ENCODE measurements around the gene CARF. TPM values are rescaled to one million over a fixed set of nuclear protein-coding genes. Genes with fewer than 3 reads are reported as not detected.
"Not testable (repeated sequence)": the region's sequence is repeated elsewhere in the genome, so short reads cannot be mapped to it uniquely, and the experiment has no call there.

Gene CARF
- polyA plus RNA-seq, 1 donor = 10.4 TPM

DNA sequence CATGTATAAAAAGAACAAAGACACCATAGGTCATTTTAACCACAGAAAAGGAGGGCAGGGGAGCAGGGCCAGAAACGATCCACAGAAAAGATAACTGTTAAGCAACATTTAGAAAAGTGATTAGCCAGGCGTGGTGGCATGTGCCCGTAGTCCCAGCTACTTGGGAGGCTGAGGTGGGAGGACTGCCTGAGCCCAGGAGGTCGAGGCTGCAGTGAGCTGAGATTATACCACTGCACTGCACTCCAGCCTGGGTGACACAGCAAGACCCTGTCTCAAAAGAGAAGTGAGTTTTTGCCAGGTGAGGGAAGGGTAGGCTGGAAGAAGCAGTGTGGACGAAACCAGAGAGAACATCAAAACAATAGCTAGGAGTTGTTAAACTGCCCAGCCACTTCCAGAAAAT is 3.9 kb upstream of the CARF start:
- no peaks in the 10 kb centered on the region for H3K4me1 ChIP-seq (ENCODE audit: control insufficient read depth, insufficient read depth, low read length)
- peaks cover 11% of the 10 kb centered on the region for H3K36me3 ChIP-seq (ENCODE audit: control insufficient read depth, insufficient read depth, low read length)
- H3K27ac ChIP-seq (ENCODE audit: low read length) = no peak overlapping the region
- no peaks in the 10 kb centered on the region for H3K27me3 ChIP-seq (ENCODE audit: control insufficient read depth, insufficient read depth, low read length)
- H3K9me3 ChIP-seq (ENCODE audit: control insufficient read depth, low read depth, low read length) = peaks cover 6% of the 10 kb centered on the region
- DNase-seq = no peak
- no peak overlapping the region for H3K4me3 ChIP-seq (ENCODE audit: low read length)
- 100% methylated on average over 1 of the region's 5 CpGs for WGBS (ENCODE audit: insufficient coverage, low lambda C conversion rate)

DNA sequence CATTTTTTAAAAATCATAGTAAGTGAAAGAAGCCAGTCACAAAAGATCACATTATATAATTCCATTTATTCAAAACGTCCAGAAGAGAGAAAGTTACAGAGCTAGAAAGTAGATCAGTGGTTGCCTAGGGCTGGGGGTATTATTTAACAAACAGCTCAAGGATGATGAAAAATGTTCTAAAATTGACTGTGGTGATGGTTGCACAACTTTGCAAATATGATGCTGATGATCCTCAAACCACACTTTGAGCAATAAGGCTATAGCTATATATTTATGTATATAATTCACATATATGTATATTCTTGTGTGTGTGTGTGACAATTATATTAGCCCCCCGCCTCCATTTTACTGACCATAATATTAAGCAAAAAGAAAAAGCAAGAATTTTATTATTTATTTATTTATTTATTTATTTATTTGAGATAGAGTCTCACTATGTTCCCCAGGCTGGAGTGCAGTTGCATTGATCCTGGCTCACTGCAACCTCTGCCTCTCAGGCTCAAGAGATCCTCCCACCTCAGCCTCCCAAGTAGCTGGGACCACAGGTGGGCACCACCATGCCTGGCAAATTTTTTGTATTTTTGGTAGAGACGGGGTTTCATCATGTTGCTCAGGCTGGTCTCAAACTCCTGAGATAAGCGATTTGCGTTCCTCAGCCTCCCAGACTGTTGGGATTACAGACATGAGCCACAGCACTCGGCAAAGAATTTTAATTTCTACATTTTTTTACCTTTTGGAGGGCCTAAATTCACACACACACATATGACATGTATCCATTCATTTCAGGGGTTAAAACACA is 2.5 kb upstream of the CARF start:
- Histone ChIP-seq H3K4me3 (ENCODE audit: low read length) (peak overlapping the region; percentile 62), H3K27ac (ENCODE audit: low read length) (no peak overlapping the region), H3K27me3 (ENCODE audit: control insufficient read depth, insufficient read depth, low read length) (no peaks in the 10 kb centered on the region), H3K4me1 (ENCODE audit: control insufficient read depth, insufficient read depth, low read length) (no peaks in the 10 kb centered on the region), H3K36me3 (ENCODE audit: control insufficient read depth, insufficient read depth, low read length) (peaks cover 9% of the 10 kb centered on the region), H3K9me3 (ENCODE audit: control insufficient read depth, low read depth, low read length) (no peaks in the 10 kb centered on the region)
- 95% methylated on average over 3 of the region's 6 CpGs for WGBS (ENCODE audit: insufficient coverage, low lambda C conversion rate)
- DNase-seq = no peak

DNA sequence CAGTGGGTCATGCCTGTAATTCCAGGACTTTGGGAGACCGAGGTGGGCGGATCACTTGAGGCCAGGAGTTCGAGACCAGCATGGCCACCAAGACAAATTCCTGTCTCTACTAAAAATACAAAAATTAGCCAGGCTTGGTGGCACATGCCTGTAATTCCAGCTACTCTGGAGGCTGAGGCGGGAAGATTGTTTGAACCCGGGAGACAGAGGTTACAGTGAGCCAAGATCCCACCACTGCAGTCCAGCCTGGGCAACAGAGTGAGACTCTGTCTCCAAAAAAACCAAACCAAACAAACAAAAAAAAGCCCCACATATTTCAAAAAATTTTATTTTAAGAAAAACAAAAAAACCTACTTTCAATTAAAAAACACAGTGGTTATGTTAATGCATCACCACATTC is 1.8 kb upstream of the CARF start:
- not testable (repeated sequence) for H3K27me3 ChIP-seq (ENCODE audit: control insufficient read depth, insufficient read depth, low read length); H3K9me3 ChIP-seq (ENCODE audit: control insufficient read depth, low read depth, low read length); H3K4me1 ChIP-seq (ENCODE audit: control insufficient read depth, insufficient read depth, low read length); H3K27ac ChIP-seq (ENCODE audit: low read length); H3K36me3 ChIP-seq (ENCODE audit: control insufficient read depth, insufficient read depth, low read length); DNase-seq
- H3K4me3 ChIP-seq (ENCODE audit: low read length) = peak overlapping the region; percentile 62
- WGBS (ENCODE audit: insufficient coverage, low lambda C conversion rate) = no CpG with 5 or more reads among the region's 5 CpGs

DNA sequence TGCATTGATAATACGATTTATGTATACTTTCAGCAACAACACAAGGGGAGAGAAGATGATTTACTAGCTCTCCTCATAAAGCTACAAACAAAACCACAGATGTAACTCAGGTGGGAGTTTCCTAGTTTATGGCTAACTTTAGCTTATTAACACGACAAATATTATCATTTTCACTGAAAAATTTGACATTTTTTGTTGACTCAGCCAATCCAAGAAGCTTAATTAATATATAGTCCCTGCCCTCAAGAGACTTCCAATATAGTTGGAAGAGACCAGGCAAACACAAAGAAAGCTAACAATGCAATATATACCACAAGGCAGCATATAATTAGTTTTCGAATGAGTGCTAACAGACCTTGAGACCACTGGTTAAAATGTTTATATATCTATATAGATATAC is 1.4 kb upstream of the CARF start:
- Histone ChIP-seq H3K4me1 (ENCODE audit: control insufficient read depth, insufficient read depth, low read length) (no peaks in the 10 kb centered on the region), H3K27ac (ENCODE audit: low read length) (peak overlapping the region; percentile 82), H3K4me3 (ENCODE audit: low read length) (peak overlapping the region; percentile 62), H3K9me3 (ENCODE audit: control insufficient read depth, low read depth, low read length) (no peaks in the 10 kb centered on the region), H3K27me3 (ENCODE audit: control insufficient read depth, insufficient read depth, low read length) (no peaks in the 10 kb centered on the region), H3K36me3 (ENCODE audit: control insufficient read depth, insufficient read depth, low read length) (peaks cover 4% of the 10 kb centered on the region)
- 50% methylated on average over 1 of the region's 3 CpGs for WGBS (ENCODE audit: insufficient coverage, low lambda C conversion rate)
- DNase-seq = no peak

DNA sequence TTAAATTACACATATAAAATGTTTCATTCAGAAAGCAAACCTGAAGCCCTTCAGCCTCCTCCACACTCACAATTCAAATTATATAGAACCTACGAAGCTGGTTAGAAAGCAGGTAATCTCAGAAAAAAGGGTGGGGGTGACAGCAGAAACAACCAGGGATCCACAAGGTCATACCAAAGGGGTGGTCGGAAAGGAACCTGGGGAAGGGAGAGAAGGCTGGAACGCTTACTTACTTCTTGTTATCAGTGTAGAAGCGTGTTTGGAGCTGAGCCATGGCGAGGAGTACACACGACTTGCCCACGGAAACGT is 918 bp upstream of the CARF start:
- WGBS (ENCODE audit: insufficient coverage, low lambda C conversion rate) = 0% methylated on average over 1 of the region's 8 CpGs
- no peaks in the 10 kb centered on the region for H3K9me3 ChIP-seq (ENCODE audit: control insufficient read depth, low read depth, low read length)
- H3K4me1 ChIP-seq (ENCODE audit: control insufficient read depth, insufficient read depth, low read length) = no peaks in the 10 kb centered on the region
- no peak for DNase-seq
- H3K27me3 ChIP-seq (ENCODE audit: control insufficient read depth, insufficient read depth, low read length) = no peaks in the 10 kb centered on the region
- H3K4me3 ChIP-seq (ENCODE audit: low read length) = peak overlapping the region; percentile 62
- H3K27ac ChIP-seq (ENCODE audit: low read length) = peak overlapping the region; percentile 82
- peaks cover 4% of the 10 kb centered on the region for H3K36me3 ChIP-seq (ENCODE audit: control insufficient read depth, insufficient read depth, low read length)

DNA sequence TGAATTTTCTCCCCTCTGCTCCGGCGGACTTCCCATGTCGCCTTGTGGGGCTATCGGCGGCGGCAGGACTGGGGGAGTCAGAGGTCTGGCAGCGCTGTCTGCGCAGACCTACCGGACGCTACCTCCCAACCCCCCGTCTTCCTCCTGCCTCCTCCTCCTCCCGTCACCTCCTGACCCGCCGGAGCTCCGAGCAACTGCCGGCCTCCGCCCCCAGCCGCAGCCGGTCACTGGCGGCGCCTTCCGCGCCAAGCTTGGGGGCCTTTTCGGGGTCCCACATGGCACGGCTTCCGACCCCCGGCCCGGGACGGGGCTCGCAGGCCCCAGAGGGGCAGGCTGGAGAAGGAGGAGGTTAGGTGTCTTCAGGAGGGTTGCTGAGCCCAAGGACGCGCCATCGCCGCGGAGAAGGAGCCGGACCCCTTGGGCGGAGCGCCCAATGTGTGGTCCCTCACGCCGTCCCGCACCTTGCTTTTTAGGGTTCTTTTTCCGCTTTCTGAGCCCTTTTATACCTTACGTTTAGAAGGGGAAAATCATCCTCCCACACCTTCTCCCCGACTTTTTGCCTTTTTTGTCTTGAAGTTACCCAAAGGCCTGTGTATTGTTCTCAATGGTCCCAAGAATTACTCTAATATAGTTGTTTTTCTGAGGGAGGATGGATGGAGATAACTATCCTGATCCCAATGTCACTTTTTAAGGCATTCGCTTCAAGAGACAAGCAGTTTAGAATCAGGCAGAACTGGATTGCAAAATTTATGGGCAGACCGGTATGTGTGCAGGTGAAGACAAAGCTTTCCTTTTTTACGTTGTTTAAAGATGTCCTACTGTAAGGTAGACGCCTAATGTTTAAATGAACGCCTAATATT is 497 bp downstream of the CARF start:
- WGBS (ENCODE audit: insufficient coverage, low lambda C conversion rate) = no CpG with 5 or more reads among the region's 49 CpGs
- Histone ChIP-seq H3K27ac (ENCODE audit: low read length) (peak overlapping the region; percentile 82), H3K4me3 (ENCODE audit: low read length) (peak overlapping the region; percentile 62)
- H3K9me3 ChIP-seq (ENCODE audit: control insufficient read depth, low read depth, low read length); H3K4me1 ChIP-seq (ENCODE audit: control insufficient read depth, insufficient read depth, low read length); H3K36me3 ChIP-seq (ENCODE audit: control insufficient read depth, insufficient read depth, low read length); H3K27me3 ChIP-seq (ENCODE audit: control insufficient read depth, insufficient read depth, low read length): not testable (repeated sequence)
- peak in 1 of 2 donors; percentile 43 for DNase-seq

DNA sequence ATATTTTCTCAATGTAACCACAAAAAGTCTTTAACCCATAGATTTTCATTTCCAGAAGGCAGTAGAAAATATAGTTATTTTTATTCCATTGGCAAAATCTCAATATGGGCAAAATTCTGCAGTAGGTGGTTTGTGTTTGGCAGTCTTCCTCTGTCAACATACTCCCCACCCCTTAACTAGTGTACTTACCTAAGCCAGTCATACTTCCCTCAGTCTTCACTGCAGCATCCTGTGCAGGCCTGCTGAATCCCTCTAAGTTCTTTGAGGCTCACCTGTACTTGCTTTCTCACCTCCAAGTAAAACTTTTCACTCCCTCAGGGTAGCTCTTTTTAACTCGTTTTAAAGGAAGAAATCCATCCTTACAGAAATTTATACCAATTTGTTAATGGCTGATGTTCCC is 6.8 kb downstream of the CARF start:
- no peaks in the 10 kb centered on the region for H3K4me1 ChIP-seq (ENCODE audit: control insufficient read depth, insufficient read depth, low read length)
- DNase-seq = no peak
- WGBS (ENCODE audit: insufficient coverage, low lambda C conversion rate) = no CpG with 5 or more reads among the region's 1 CpG
- H3K36me3 ChIP-seq (ENCODE audit: control insufficient read depth, insufficient read depth, low read length) = peaks cover 9% of the 10 kb centered on the region
- H3K27ac ChIP-seq (ENCODE audit: low read length) = no peak overlapping the region
- H3K9me3 ChIP-seq (ENCODE audit: control insufficient read depth, low read depth, low read length) = no peaks in the 10 kb centered on the region
- no peaks in the 10 kb centered on the region for H3K27me3 ChIP-seq (ENCODE audit: control insufficient read depth, insufficient read depth, low read length)
- no peak overlapping the region for H3K4me3 ChIP-seq (ENCODE audit: low read length)

DNA sequence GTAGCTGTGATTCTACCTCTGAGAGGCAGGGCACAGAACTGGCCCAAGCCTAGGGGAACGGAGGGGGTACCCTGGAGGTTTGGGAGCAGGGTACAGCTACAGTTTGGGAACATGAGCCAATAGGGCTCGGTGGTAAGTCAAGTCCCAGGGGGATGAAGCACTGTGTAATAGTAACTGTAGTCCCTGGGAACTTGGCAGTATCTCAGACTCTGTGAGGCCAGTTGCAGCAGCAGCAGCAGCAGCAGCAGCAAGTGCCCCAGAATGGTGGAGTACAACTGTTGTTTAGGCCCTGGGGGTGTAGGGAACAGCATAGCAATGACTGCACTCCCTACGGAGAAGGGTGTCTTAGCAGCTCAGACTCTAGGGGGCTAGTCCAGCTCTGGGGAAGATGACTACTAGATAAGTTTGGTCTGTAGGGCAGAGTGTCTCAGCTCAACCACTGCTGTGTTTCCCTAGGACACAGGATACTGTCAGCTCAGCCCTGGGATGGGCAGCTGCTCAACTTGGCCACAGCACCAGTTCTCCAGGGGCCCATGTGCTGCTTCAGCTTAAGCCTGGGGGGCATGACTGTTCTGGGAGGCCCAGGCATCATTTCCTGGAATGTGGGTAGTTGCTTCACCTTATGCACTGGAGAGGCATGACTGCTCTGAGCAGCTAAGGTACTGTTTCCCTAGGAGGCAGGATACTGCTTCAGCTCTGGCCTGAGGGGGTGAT is 20.5 kb downstream of the CARF start:
- Histone ChIP-seq H3K36me3 (ENCODE audit: control insufficient read depth, insufficient read depth, low read length) (peaks cover 25% of the 10 kb centered on the region), H3K27me3 (ENCODE audit: control insufficient read depth, insufficient read depth, low read length) (no peaks in the 10 kb centered on the region), H3K9me3 (ENCODE audit: control insufficient read depth, low read depth, low read length) (no peaks in the 10 kb centered on the region), H3K27ac (ENCODE audit: low read length) (no peak overlapping the region), H3K4me1 (ENCODE audit: control insufficient read depth, insufficient read depth, low read length) (no peaks in the 10 kb centered on the region), H3K4me3 (ENCODE audit: low read length) (no peak overlapping the region)
- WGBS (ENCODE audit: insufficient coverage, low lambda C conversion rate) = no CpG with 5 or more reads among the region's 3 CpGs
- DNase-seq = no peak

DNA sequence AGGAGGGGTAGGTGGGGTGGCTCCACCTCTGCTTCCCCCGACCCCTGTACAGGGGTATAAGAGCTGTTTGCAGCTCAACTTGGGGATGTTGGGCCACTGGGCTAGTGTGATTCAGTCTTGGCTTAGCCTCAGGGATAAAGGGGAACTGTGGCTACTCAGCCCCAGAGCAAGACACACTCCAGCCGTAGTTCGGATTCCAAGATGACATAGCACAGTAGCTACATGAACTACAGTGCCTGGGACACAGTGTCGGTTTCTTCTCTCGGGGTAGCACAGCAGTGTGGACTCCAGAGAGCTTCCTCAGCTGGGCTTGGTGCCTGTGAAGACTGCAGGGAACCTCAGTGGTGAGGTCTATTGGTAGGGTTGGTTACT is 21.1 kb downstream of the CARF start:
- H3K27me3 ChIP-seq (ENCODE audit: control insufficient read depth, insufficient read depth, low read length) = no peaks in the 10 kb centered on the region
- no CpG with 5 or more reads among the region's 5 CpGs for WGBS (ENCODE audit: insufficient coverage, low lambda C conversion rate)

DNA sequence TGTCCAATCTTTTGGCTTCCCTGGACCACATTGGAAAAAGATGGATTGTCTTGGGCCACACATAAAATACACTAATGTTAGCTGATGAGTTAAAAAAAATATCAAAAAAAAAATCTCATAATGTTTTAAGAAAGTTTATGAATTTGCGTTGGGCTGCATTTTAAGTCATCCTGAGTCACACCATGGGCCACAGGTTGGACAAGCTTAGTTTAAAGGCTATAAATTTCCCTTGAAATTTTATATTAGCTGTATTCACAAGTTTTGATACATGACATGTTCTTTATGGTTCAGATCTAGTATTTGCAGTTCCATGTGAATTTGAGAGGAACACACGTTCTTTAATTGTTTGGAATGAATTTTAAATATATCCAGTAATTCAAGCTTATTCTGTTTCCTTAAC is 21.9 kb downstream of the CARF start:
- Histone ChIP-seq H3K36me3 (ENCODE audit: control insufficient read depth, insufficient read depth, low read length) (peaks cover 29% of the 10 kb centered on the region), H3K4me1 (ENCODE audit: control insufficient read depth, insufficient read depth, low read length) (no peaks in the 10 kb centered on the region), H3K27me3 (ENCODE audit: control insufficient read depth, insufficient read depth, low read length) (no peaks in the 10 kb centered on the region), H3K9me3 (ENCODE audit: control insufficient read depth, low read depth, low read length) (no peaks in the 10 kb centered on the region), H3K4me3 (ENCODE audit: low read length) (no peak overlapping the region), H3K27ac (ENCODE audit: low read length) (no peak overlapping the region)
- DNase-seq = no peak
- WGBS (ENCODE audit: insufficient coverage, low lambda C conversion rate) = 100% methylated on average over 1 of the region's 2 CpGs

More for the DNA sequence above, 21.1 kb downstream of the CARF start:
- Histone ChIP-seq H3K27ac (ENCODE audit: low read length) (no peak overlapping the region), H3K9me3 (ENCODE audit: control insufficient read depth, low read depth, low read length) (no peaks in the 10 kb centered on the region), H3K36me3 (ENCODE audit: control insufficient read depth, insufficient read depth, low read length) (peaks cover 25% of the 10 kb centered on the region), H3K4me3 (ENCODE audit: low read length) (no peak overlapping the region), H3K4me1 (ENCODE audit: control insufficient read depth, insufficient read depth, low read length) (no peaks in the 10 kb centered on the region)
- no peak for DNase-seq

Measured in large intestine (tissue), 3 donors.